CD14-positive monocyte (primary cell): ENCODE results near the gene PTOV1. TPM values are rescaled to one million over a fixed set of nuclear protein-coding genes. Genes with fewer than 3 reads are reported as not detected.

Experiments used
- DNase-seq, 3 donors: peaks; one replicate each; pipeline ENCODE4 v3.0.0-alpha.2; 2011 to 2022
- H2AFZ ChIP-seq: 2 replicates; pipeline ENCODE4 v1.6.0; 2012; ENCODE audit warnings: mild to moderate bottlenecking, low read depth, low read length, inconsistent platforms; ENCODE audit not compliant: insufficient read depth, poor library complexity, severe bottlenecking
- H3K27ac ChIP-seq, 2 donors: 1 replicate in 1 of 2; 2 replicates in 1 of 2; pipeline ENCODE4 v1.5.1; 2012 to 2013; ENCODE audit warnings: low read length in 2 of 2, control low read depth in 1 of 2, inconsistent platforms in 1 of 2, low read depth in 1 of 2, mild to moderate bottlenecking in 1 of 2
- H3K27me3 ChIP-seq, 2 donors: one replicate each; pipeline versions ENCODE4 v1.6.0 to v1.6.1; 2011 to 2013; ENCODE audit warnings: low read length in 2 of 2; ENCODE audit not compliant: control insufficient read depth in 2 of 2, insufficient read depth in 2 of 2
- H3K36me3 ChIP-seq, 2 donors: replicated peaks in 1 of 2; 1 replicate in 1 of 2; 2 replicates in 1 of 2; pipeline versions ENCODE4 v1.5.1 to v1.6.1; 2012 to 2013; ENCODE audit warnings: low read length in 2 of 2, control low read depth in 1 of 2, inconsistent platforms in 1 of 2, mild to moderate bottlenecking in 1 of 2; ENCODE audit not compliant: insufficient read depth in 2 of 2, control insufficient read depth in 1 of 2
- H3K4me1 ChIP-seq, 2 donors: 1 replicate in 1 of 2; 2 replicates in 1 of 2; pipeline versions ENCODE4 v1.5.1 to v1.6.1; 2012 to 2013; ENCODE audit warnings: low read length in 2 of 2, control low read depth in 1 of 2, inconsistent platforms in 1 of 2, mild to moderate bottlenecking in 1 of 2, moderate library complexity in 1 of 2; ENCODE audit not compliant: insufficient read depth in 2 of 2, control insufficient read depth in 1 of 2
- H3K4me2 ChIP-seq: replicated peaks from 2 replicates; pipeline ENCODE3; 2012; ENCODE audit warnings: low read length, moderate library complexity, mild to moderate bottlenecking; ENCODE audit not compliant: poor library complexity, severe bottlenecking; ENCODE audit errors: extremely low read depth
- H3K4me3 ChIP-seq, 3 experiments: fragments of 200-600 bp in 1 of 3; sonication (generic) in 1 of 3; replicated peaks in 1 of 3; 1 replicate in 2 of 3; 2 replicates in 1 of 3; pipeline ENCODE4 v1.5.1; 2011 to 2013; ENCODE audit warnings: low read length in 3 of 3, mild to moderate bottlenecking in 3 of 3, control low read depth in 2 of 3, low read depth in 2 of 3, inconsistent platforms in 1 of 3, moderate library complexity in 1 of 3
- H3K79me2 ChIP-seq: 2 replicates; pipeline ENCODE4 v1.6.0; 2012; ENCODE audit warnings: mild to moderate bottlenecking, control low read depth, inconsistent platforms, low read length, moderate library complexity; ENCODE audit not compliant: insufficient read depth
- H3K9ac ChIP-seq: 2 replicates; pipeline ENCODE4 v1.6.0; 2017; ENCODE audit warnings: low read length, mild to moderate bottlenecking; ENCODE audit not compliant: insufficient read depth, poor library complexity, severe bottlenecking
- H3K9me3 ChIP-seq, 2 donors: replicated peaks in 1 of 2; 1 replicate in 1 of 2; 2 replicates in 1 of 2; pipeline versions ENCODE4 v1.5.1 to v1.6.1; 2012 to 2013; ENCODE audit warnings: low read length in 2 of 2, control low read depth in 1 of 2; ENCODE audit not compliant: control insufficient read depth in 1 of 2, insufficient read depth in 1 of 2
- H4K20me1 ChIP-seq: 2 replicates; pipeline ENCODE4 v1.6.0; 2012; ENCODE audit warnings: mild to moderate bottlenecking, low read length, control low read depth, moderate library complexity; ENCODE audit not compliant: insufficient read depth
- H3K27ac Mint-ChIP-seq, 7 donors: one replicate each; pipeline ENCODE4 v1.8.0; 2020; ENCODE audit warnings: mild to moderate bottlenecking in 7 of 7, mixed read lengths in 7 of 7, moderate library complexity in 6 of 7, inconsistent platforms in 2 of 7
- H3K27me3 Mint-ChIP-seq, 3 donors: one replicate each; pipeline ENCODE4 v1.8.0; 2021 to 2022; ENCODE audit warnings: low read depth in 3 of 3, mild to moderate bottlenecking in 3 of 3, mixed read lengths in 3 of 3, moderate library complexity in 3 of 3, inconsistent platforms in 1 of 3
- H3K36me3 Mint-ChIP-seq, 2 donors: one replicate each; pipeline ENCODE4 v1.8.0; 2020; ENCODE audit warnings: mixed read lengths in 2 of 2, inconsistent platforms in 1 of 2, mild to moderate bottlenecking in 1 of 2
- H3K4me1 Mint-ChIP-seq: one replicate; pipeline ENCODE4 v1.8.0; 2020; ENCODE audit warnings: mild to moderate bottlenecking, mixed read lengths
- H3K4me3 Mint-ChIP-seq, 2 donors: one replicate each; pipeline ENCODE4 v1.8.0; 2020; ENCODE audit warnings: mild to moderate bottlenecking in 2 of 2, mixed read lengths in 2 of 2, moderate library complexity in 1 of 2
- H3K9me3 Mint-ChIP-seq, 7 donors: one replicate each; pipeline ENCODE4 v1.8.0; 2020 to 2022; ENCODE audit warnings: mixed read lengths in 7 of 7, mild to moderate bottlenecking in 6 of 7, moderate library complexity in 6 of 7, inconsistent platforms in 2 of 7
- WGBS: methylation state at CpG from one replicate; pipeline ENCODE4 v1.1.5; 2013; ENCODE audit warnings: missing lambda C conversion rate; ENCODE audit not compliant: insufficient coverage; 5-methylcytosine and 5-hydroxymethylcytosine counted together
- intact Hi-C, 2 donors: fragments of 100-400 bp; cut with micrococcal nuclease; formaldehyde crosslinking; loops; one replicate each; pipeline versions ENCODE4 v1.15.0 to v1.15.1; 2023
- polyA plus RNA-seq, 3 donors: library from polyadenylated mRNA; depleted of rRNA in 1 of 3; unstranded in 2 of 3; stranded (reverse) in 1 of 3; fragments of 300-500 nt in 2 of 3; fragments of >200 nt in 1 of 3; fragmentation: Illumina TruSeq in 2 of 3; gene quantifications; 1 replicate in 2 of 3; 2 replicates in 1 of 3; pipeline ENCODE4 v1.2.3, GENCODE V29; 2012 to 2021
- TF ChIP-seq, protein P1 (sequence below): fragments of 200-600 bp; IDR thresholded peaks from one replicate; pipeline ENCODE4 v1.8.0; 2022; ENCODE audit warnings: antibody characterized with exemption, mild to moderate bottlenecking

Gene PTOV1
- polyA plus RNA-seq, 3 donors = 18.3 to 67.9 (median 31.2) TPM

GRCh38 chr19:49887037-49887664 is 36.2 kb downstream of the PTOV1 start:
- TF ChIP-seq, protein P1, sequence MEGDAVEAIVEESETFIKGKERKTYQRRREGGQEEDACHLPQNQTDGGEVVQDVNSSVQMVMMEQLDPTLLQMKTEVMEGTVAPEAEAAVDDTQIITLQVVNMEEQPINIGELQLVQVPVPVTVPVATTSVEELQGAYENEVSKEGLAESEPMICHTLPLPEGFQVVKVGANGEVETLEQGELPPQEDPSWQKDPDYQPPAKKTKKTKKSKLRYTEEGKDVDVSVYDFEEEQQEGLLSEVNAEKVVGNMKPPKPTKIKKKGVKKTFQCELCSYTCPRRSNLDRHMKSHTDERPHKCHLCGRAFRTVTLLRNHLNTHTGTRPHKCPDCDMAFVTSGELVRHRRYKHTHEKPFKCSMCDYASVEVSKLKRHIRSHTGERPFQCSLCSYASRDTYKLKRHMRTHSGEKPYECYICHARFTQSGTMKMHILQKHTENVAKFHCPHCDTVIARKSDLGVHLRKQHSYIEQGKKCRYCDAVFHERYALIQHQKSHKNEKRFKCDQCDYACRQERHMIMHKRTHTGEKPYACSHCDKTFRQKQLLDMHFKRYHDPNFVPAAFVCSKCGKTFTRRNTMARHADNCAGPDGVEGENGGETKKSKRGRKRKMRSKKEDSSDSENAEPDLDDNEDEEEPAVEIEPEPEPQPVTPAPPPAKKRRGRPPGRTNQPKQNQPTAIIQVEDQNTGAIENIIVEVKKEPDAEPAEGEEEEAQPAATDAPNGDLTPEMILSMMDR = no peak
- peaks cover 28 to 30% of the 10 kb centered on the region in 2 donors for H3K36me3 ChIP-seq
- no peak overlapping the region for H3K4me3 Mint-ChIP-seq
- H3K4me1 ChIP-seq = peaks cover 11 to 13% of the 10 kb centered on the region in 2 donors
- WGBS = 92% methylated on average over 20 of the region's 23 CpGs
- H3K27ac Mint-ChIP-seq = no peak overlapping the region
- H3K4me3 ChIP-seq = no peak overlapping the region
- H3K4me1 Mint-ChIP-seq = peaks cover 12% of the 10 kb centered on the region
- peaks cover 34% of the 10 kb centered on the region for H4K20me1 ChIP-seq
- peaks cover 0 to 4% of the 10 kb centered on the region in 2 donors for H3K27me3 ChIP-seq
- peaks cover 11 to 31% (median 24%) of the 10 kb centered on the region in 3 donors for H3K27me3 Mint-ChIP-seq
- peaks cover 0 to 7% (median 0%) of the 10 kb centered on the region in 7 donors for H3K9me3 Mint-ChIP-seq
- H3K27ac ChIP-seq = no peak overlapping the region
- H3K9me3 ChIP-seq = no peaks in the 10 kb centered on the region
- no peak overlapping the region for H2AFZ ChIP-seq
- H3K79me2 ChIP-seq = no peaks in the 10 kb centered on the region
- intact Hi-C loops = loop anchor here in 1 of 2 donors (5.0 kb wide), 1 partner anchor 40 kb away; the partner anchor contains the start of genes ATF5 and NUP62
- H3K36me3 Mint-ChIP-seq = peaks cover 51% of the 10 kb centered on the region in 2 donors
- no peak overlapping the region for H3K9ac ChIP-seq
- DNase-seq = no peak
- H3K4me2 ChIP-seq = no peak overlapping the region

DNA sequence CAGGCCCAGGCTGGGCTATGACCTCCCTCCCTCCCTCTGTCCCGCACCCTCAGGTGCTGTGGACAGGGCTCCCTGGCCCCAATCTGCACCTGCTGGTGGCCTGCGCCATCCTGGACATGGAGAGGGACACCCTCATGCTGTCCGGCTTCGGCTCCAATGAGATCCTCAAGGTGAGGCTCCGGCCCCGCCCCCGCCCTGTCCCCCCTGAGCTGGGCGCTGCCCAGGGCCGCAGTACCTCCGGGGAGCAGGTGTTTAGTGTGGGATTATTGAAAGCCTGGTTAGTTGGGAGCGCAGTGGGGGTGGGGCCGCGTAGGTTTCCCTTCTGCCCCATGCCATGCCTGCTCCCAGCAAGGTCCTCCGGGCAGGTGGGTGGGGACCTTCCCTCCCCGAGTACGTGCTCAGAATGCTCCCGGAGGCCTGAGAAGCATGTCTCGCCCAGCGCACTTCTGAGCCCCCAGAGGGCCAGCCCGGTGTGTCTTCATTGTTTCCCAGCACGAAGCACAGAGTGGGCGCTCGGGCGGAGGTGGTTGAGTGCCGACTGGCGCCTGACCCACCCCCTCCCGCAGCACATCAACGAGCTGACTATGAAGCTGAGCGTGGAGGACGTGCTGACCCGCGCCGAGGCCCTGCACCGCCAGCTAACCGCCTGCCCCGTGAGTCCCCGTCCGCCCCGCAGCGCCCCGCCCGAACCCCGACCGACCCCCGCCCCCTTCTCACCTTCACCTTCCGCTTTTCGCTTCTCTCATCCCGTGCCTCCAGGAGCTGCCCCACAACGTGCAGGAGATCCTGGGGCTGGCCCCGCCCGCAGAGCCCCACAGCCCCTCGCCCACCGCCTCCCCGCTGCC is 36.9 kb downstream of the PTOV1 start:
- no peak overlapping the region for H3K4me3 Mint-ChIP-seq
- H3K9me3 ChIP-seq = no peaks in the 10 kb centered on the region
- WGBS = 93% methylated on average over 36 of the region's 54 CpGs
- H3K4me1 Mint-ChIP-seq = peaks cover 16% of the 10 kb centered on the region
- intact Hi-C loops = loop anchor here in 1 of 2 donors (5.0 kb wide), 1 partner anchor 39 kb away; the partner anchor contains the start of genes ATF5 and NUP62
- DNase-seq = no peak
- H3K27me3 ChIP-seq = peaks cover 0 to 9% of the 10 kb centered on the region in 2 donors
- peaks cover 17 to 36% (median 26%) of the 10 kb centered on the region in 3 donors for H3K27me3 Mint-ChIP-seq
- H3K36me3 ChIP-seq = peaks cover 21 to 23% of the 10 kb centered on the region in 2 donors
- H2AFZ ChIP-seq = no peak overlapping the region
- no peak overlapping the region for H3K4me3 ChIP-seq
- H3K9ac ChIP-seq = no peak overlapping the region
- H3K79me2 ChIP-seq = no peaks in the 10 kb centered on the region
- peaks cover 11 to 13% of the 10 kb centered on the region in 2 donors for H3K4me1 ChIP-seq
- H3K36me3 Mint-ChIP-seq = peaks cover 44 to 51% of the 10 kb centered on the region in 2 donors
- H3K4me2 ChIP-seq = no peak overlapping the region
- peaks cover 27% of the 10 kb centered on the region for H4K20me1 ChIP-seq
- peaks cover 0 to 7% (median 0%) of the 10 kb centered on the region in 7 donors for H3K9me3 Mint-ChIP-seq
- no peak overlapping the region for H3K27ac ChIP-seq
- no peak overlapping the region for H3K27ac Mint-ChIP-seq
- TF ChIP-seq, protein P1 = no peak
